Activated CD8-positive, alpha-beta memory T cell treated with anti-CD3 and anti-CD28 coated beads for 48 hours (primary cell): ENCODE data around the gene CRLF3.
A peak's percentile ranks its signal among the peaks of the same experiment; 100 is the strongest.
"Not testable (repeated sequence)": the region's sequence is repeated elsewhere in the genome, so short reads cannot be mapped to it uniquely, and the experiment has no call there.

Source experiments
- DNase-seq, 3 experiments: peaks; one replicate each; pipeline ENCODE4 v3.0.0-alpha.2; 2020; ENCODE audit warnings: low read depth in 2 of 3, low spot score in 2 of 3

The CRLF3 gene

GRCh38 chr17:30824356-30825145, at the start of gene CRLF3:
CRLF3 (minus strand) TSS chr17:30824692; CDS start chr17:30824651, 41 bp downstream.
- DNase-seq = peak; percentile 70 to 84 (median 71)

GRCh38 chr17:30869005-30869404, 44.5 kb upstream of the CRLF3 start:
- DNase-seq = no peak

GRCh38 chr17:30864636-30865035, 40.1 kb upstream of the CRLF3 start:
- DNase-seq = no peak

GRCh38 chr17:30858556-30859250, 34.2 kb upstream of the CRLF3 start:
- no peak for DNase-seq

- no peak for DNase-seq
Observed at GRCh38 chr17:30854146-30854545, 29.7 kb upstream of the CRLF3 start.

GRCh38 chr17:30848021-30848420, 23.5 kb upstream of the CRLF3 start:
- no peak for DNase-seq

- DNase-seq = no peak
Observed at GRCh38 chr17:30840771-30841170, 16.3 kb upstream of the CRLF3 start.

GRCh38 chr17:30838202-30838807, 13.8 kb upstream of the CRLF3 start:
- no peak for DNase-seq

GRCh38 chr17:30832438-30833124, 8.1 kb upstream of the CRLF3 start:
- DNase-seq = no peak

GRCh38 chr17:30831663-30832437, 7.4 kb upstream of the CRLF3 start, which contains the start of gene ATAD5:
ATAD5 (plus strand) TSS chr17:30831966; CDS start chr17:30832348, 382 bp downstream.
- DNase-seq = peak; percentile 69 to 72 (median 71)

- DNase-seq = no peak
Observed at GRCh38 chr17:30831257-30831656, 6.8 kb upstream of the CRLF3 start.

GRCh38 chr17:30829022-30829421, 4.5 kb upstream of the CRLF3 start:
- no peak for DNase-seq

- no peak for DNase-seq
Observed at GRCh38 chr17:30827082-30827481, 2.6 kb upstream of the CRLF3 start.

GRCh38 chr17:30824002-30824355, 513 bp downstream of the CRLF3 start:
- no peak for DNase-seq

GRCh38 chr17:30823421-30823820, 1.1 kb downstream of the CRLF3 start:
- no peak for DNase-seq

GRCh38 chr17:30822919-30823318, 1.6 kb downstream of the CRLF3 start:
- DNase-seq = not testable (repeated sequence)

- no peak for DNase-seq
Observed at GRCh38 chr17:30821871-30822723, 2.4 kb downstream of the CRLF3 start.

- no peak for DNase-seq
Observed at GRCh38 chr17:30819971-30820705, 4.4 kb downstream of the CRLF3 start.

GRCh38 chr17:30816165-30816564, 8.3 kb downstream of the CRLF3 start:
- no peak for DNase-seq
